Keratinocyte (primary cell): ENCODE data around the gene PSMD12. TPM values are rescaled to one million over a fixed set of nuclear protein-coding genes. Genes with fewer than 3 reads are reported as not detected.

Experiments
- DNase-seq: peaks from one replicate; pipeline ENCODE4 v3.0.0-alpha.2; 2011; ENCODE audit warnings: low read depth, missing footprints, low spot score
- FAIRE-seq: peaks from 2 replicates; lab custom pipeline; 2011; peaks lifted over from hg19 to GRCh38; lab: Jason Lieb, UNC
- H2AFZ ChIP-seq: 2 replicates; pipeline ENCODE4 v1.6.0; 2012; ENCODE audit warnings: low read length, control low read depth, inconsistent platforms; ENCODE audit not compliant: control insufficient read depth
- H3K27ac ChIP-seq: 2 replicates; pipeline ENCODE4 v1.5.1; 2011; ENCODE audit warnings: low read length; ENCODE audit not compliant: control insufficient read depth, insufficient read depth
- H3K27me3 ChIP-seq: 3 replicates; pipeline ENCODE4 v1.6.0; 2011; ENCODE audit warnings: low read length; ENCODE audit not compliant: control insufficient read depth, insufficient read depth; ENCODE audit errors: extremely low read depth
- H3K36me3 ChIP-seq, 2 experiments: 2 replicates in 1 of 2; 3 replicates in 1 of 2; pipeline ENCODE4 v1.5.1; 2011; ENCODE audit warnings: low read length in 2 of 2, mild to moderate bottlenecking in 1 of 2; ENCODE audit not compliant: control insufficient read depth in 2 of 2, insufficient read depth in 2 of 2; ENCODE audit errors: extremely low read depth in 1 of 2
- H3K4me1 ChIP-seq: 3 replicates; pipeline ENCODE4 v1.5.1; 2011; ENCODE audit warnings: low read length; ENCODE audit not compliant: control insufficient read depth, insufficient read depth; ENCODE audit errors: extremely low read depth
- H3K4me2 ChIP-seq: 3 replicates; pipeline ENCODE4 v1.6.0; 2011; ENCODE audit warnings: low read depth, low read length; ENCODE audit not compliant: control insufficient read depth, insufficient read depth; ENCODE audit errors: extremely low read depth
- H3K4me3 ChIP-seq, 3 experiments: fragments of 200-600 bp in 1 of 3; sonication (generic) in 1 of 3; 2 replicates in 2 of 3; 3 replicates in 1 of 3; pipeline ENCODE4 v1.5.1; 2011 to 2016; ENCODE audit warnings: low read length in 3 of 3, mild to moderate bottlenecking in 3 of 3, control low read depth in 2 of 3, inconsistent platforms in 1 of 3, low read depth in 1 of 3, mixed read lengths in 1 of 3, mixed run types in 1 of 3, moderate library complexity in 1 of 3; ENCODE audit not compliant: control insufficient read depth in 2 of 3, insufficient read depth in 2 of 3; ENCODE audit errors: extremely low read depth in 1 of 3
- H3K79me2 ChIP-seq: 2 replicates; pipeline ENCODE4 v1.6.0; 2012; ENCODE audit warnings: low read length; ENCODE audit not compliant: control insufficient read depth, insufficient read depth
- H3K9ac ChIP-seq: 3 replicates; pipeline ENCODE4 v1.6.0; 2011; ENCODE audit warnings: low read length; ENCODE audit not compliant: control insufficient read depth, insufficient read depth; ENCODE audit errors: extremely low read depth
- H3K9me1 ChIP-seq: 3 replicates; pipeline ENCODE4 v1.6.0; 2011; ENCODE audit warnings: low read length; ENCODE audit not compliant: control insufficient read depth, insufficient read depth; ENCODE audit errors: extremely low read depth
- H3K9me3 ChIP-seq: 2 replicates; pipeline ENCODE4 v1.5.1; 2012; ENCODE audit warnings: low read depth, low read length; ENCODE audit not compliant: control insufficient read depth
- H4K20me1 ChIP-seq: 3 replicates; pipeline ENCODE4 v1.6.0; 2011; ENCODE audit warnings: low read length; ENCODE audit not compliant: control insufficient read depth, insufficient read depth; ENCODE audit errors: extremely low read depth
- EZH2 ChIP-seq: IDR thresholded peaks from one replicate; pipeline ENCODE4 v1.6.1; 2012; ENCODE audit warnings: inconsistent platforms, mild to moderate bottlenecking, low read length, moderate library complexity
- dilution Hi-C: fragments of 300-500 bp; cut with MboI; formaldehyde crosslinking; loops from one replicate; pipeline ENCODE4 v1.7.0; 2020; ENCODE audit warnings: low sequenced_read_pairs; ENCODE audit not compliant: extremely low pct_ligation_motif_present
- polyA plus RNA-seq, 5 experiments: library from polyadenylated mRNA; depleted of rRNA in 3 of 5; stranded (reverse) in 3 of 5; stranded (forward) in 1 of 5; unstranded in 1 of 5; fragments of >200 nt; gene quantifications; 1 replicate in 1 of 5; 2 replicates in 3 of 5; 3 replicates in 1 of 5; pipeline versions ENCODE4 v1.2.1 to v1.2.3, GENCODE V29; 2011 to 2012; ENCODE audit warnings: missing spikeins in 2 of 5, low read depth in 1 of 5, low replicate concordance in 1 of 5
- TF ChIP-seq, protein P1 (sequence below), 3 experiments: IDR thresholded peaks in 1 of 3; conservative IDR thresholded peaks in 1 of 3; optimal IDR thresholded peaks in 1 of 3; 2 replicates in 2 of 3; 3 replicates in 1 of 3; pipeline versions ENCODE3 to v1.5.1; 2011; ENCODE audit warnings: low read length in 3 of 3, mild to moderate bottlenecking in 3 of 3, moderate library complexity in 2 of 3, control low read depth in 1 of 3, inconsistent platforms in 1 of 3; ENCODE audit not compliant: insufficient read depth in 2 of 3; ENCODE audit errors: extremely low read depth in 1 of 3

PSMD12 gene
- polyA plus RNA-seq, 1 donor (not counting 4 experiments of a cell fraction or from before 2014, with no cell fraction given), result 68.4 TPM

DNA sequence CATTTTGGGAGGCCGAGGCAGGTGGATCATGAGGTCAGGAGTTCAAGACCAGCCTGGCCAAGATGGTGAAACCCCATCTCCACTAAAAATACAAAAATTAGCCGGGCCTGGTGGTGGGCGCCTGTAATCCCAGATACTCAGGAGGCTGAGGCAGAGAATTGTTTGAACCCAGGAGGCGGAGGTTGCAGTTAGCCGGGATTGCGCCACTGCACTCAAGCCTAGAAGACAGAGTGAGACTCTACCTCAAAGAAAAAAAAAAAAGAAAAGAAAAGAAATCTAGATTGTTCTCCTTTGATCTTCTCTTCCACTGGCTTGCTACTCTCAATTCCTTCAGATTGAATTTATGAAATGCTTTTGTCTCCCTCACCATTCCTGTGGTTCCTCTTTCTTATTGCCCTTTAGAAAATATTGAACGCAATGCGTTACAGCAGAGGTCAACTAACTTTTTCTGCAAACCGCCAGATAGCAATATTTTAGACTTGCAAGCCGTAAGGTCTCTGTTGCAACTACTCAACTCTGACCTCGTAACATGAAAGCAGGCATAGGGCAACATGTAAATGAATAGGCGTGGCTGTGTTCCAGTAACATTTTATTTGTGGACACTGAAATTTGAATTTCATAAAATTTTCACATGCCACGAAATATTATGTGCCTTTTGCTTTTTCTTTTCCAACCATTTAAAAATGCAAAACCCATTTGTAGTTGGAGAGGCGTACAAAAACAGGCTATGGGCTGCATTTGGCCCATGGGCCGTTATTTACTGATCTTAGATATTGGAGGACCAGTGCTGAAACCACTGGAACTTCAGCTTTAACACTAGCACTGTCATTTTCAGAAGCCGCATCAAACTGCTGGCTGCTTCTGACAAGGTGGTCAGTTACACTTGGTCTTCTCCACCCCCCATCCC is 35.5 kb upstream of the PSMD12 start:
- H3K79me2 ChIP-seq, result peaks cover 42% of the 10 kb centered on the region
- no peak overlapping the region for H3K9ac ChIP-seq
- H3K4me3 ChIP-seq, result no peak overlapping the region
- H3K27ac ChIP-seq, result no peak overlapping the region
- H2AFZ ChIP-seq, result no peak overlapping the region
- H3K27me3 ChIP-seq, result no peaks in the 10 kb centered on the region
- no peak for FAIRE-seq
- H3K4me1 ChIP-seq, result no peaks in the 10 kb centered on the region
- H4K20me1 ChIP-seq, result no peaks in the 10 kb centered on the region
- H3K36me3 ChIP-seq, result no peaks in the 10 kb centered on the region
- no peak for TF ChIP-seq EZH2
- TF ChIP-seq, protein P1, sequence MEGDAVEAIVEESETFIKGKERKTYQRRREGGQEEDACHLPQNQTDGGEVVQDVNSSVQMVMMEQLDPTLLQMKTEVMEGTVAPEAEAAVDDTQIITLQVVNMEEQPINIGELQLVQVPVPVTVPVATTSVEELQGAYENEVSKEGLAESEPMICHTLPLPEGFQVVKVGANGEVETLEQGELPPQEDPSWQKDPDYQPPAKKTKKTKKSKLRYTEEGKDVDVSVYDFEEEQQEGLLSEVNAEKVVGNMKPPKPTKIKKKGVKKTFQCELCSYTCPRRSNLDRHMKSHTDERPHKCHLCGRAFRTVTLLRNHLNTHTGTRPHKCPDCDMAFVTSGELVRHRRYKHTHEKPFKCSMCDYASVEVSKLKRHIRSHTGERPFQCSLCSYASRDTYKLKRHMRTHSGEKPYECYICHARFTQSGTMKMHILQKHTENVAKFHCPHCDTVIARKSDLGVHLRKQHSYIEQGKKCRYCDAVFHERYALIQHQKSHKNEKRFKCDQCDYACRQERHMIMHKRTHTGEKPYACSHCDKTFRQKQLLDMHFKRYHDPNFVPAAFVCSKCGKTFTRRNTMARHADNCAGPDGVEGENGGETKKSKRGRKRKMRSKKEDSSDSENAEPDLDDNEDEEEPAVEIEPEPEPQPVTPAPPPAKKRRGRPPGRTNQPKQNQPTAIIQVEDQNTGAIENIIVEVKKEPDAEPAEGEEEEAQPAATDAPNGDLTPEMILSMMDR (optimal IDR thresholded peaks at IDR 0.05 in 1 of 3, IDR thresholded peaks at IDR 0.05 in 1 of 3, conservative IDR thresholded peaks at IDR 0.05 in 1 of 3; ENCODE audit: extremely low read depth in 1 of 3, insufficient read depth in 2 of 3, low read length in 3 of 3), result no peak
- DNase-seq, result no peak
- H3K4me2 ChIP-seq, result no peak overlapping the region
- dilution Hi-C loops, result no loop called here
- no peaks in the 10 kb centered on the region for H3K9me3 ChIP-seq
- H3K9me1 ChIP-seq, result no peaks in the 10 kb centered on the region

DNA sequence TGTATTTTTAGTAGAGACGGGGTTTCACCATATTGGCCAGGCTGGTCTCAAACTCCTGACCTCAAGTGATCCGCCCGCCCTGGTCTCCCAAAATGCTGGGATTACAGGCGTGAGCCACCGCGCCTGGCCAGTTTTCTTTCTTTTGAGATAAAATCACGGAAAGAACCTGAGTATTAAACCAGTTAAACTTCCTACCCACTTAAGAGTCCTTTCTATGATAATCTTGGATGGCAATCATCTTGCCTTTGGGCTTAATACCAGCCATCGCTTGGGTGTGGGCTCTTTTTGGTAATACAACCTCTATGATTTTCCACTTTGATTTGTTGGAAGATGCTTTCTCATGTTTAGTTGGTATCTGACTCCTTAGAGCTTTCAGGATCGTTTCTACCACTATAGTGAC is 34.7 kb upstream of the PSMD12 start:
- Histone ChIP-seq H3K9me1 (no peaks in the 10 kb centered on the region), H3K4me2 (no peak overlapping the region), H4K20me1 (no peaks in the 10 kb centered on the region), H3K27ac (no peak overlapping the region), H3K9ac (no peak overlapping the region), H3K4me3 (no peak overlapping the region), H3K36me3 (no peaks in the 10 kb centered on the region), H3K4me1 (no peaks in the 10 kb centered on the region), H3K79me2 (peaks cover 36% of the 10 kb centered on the region), H2AFZ (no peak overlapping the region), H3K9me3 (no peaks in the 10 kb centered on the region), H3K27me3 (no peaks in the 10 kb centered on the region)
- FAIRE-seq (no peak), DNase-seq (no peak)
- dilution Hi-C loops, result no loop called here
- TF ChIP-seq, protein P1 (optimal IDR thresholded peaks at IDR 0.05 in 1 of 3, IDR thresholded peaks at IDR 0.05 in 1 of 3, conservative IDR thresholded peaks at IDR 0.05 in 1 of 3; ENCODE audit: extremely low read depth in 1 of 3, insufficient read depth in 2 of 3, low read length in 3 of 3), result no peak
- TF ChIP-seq EZH2, result no peak
